ENCODE measurements around the gene INPPL1.

The INPPL1 gene

GRCh38 chr11:72232260-72233055, 7.9 kb downstream of the INPPL1 start:
- no peak for ATAC-seq (replicated peaks)
- Mint-ChIP-seq H3K9me3 (no peaks in the 10 kb centered on the region), H3K4me3 (no peak overlapping the region), H3K27me3 (no peaks in the 10 kb centered on the region), H3K4me1 (peaks cover 23 to 37% of the 10 kb centered on the region in 2 donors), H3K27ac (peak overlapping the region; percentile 63), H3K36me3 (peaks cover 62 to 75% of the 10 kb centered on the region in 2 donors)
- no peak for DNase-seq

GRCh38 chr11:72233056-72233772, 8.6 kb downstream of the INPPL1 start:
- Mint-ChIP-seq H3K4me1 (peaks cover 23 to 37% of the 10 kb centered on the region in 2 donors), H3K27me3 (no peaks in the 10 kb centered on the region), H3K36me3 (peaks cover 65 to 72% of the 10 kb centered on the region in 2 donors), H3K9me3 (no peaks in the 10 kb centered on the region), H3K27ac (peak overlapping the region; percentile 81), H3K4me3 (no peak overlapping the region)
- ATAC-seq (replicated peaks) (no peak), DNase-seq (no peak)

GRCh38 chr11:72233773-72234513, 9.4 kb downstream of the INPPL1 start:
- peaks cover 23 to 40% of the 10 kb centered on the region in 2 donors for H3K4me1 Mint-ChIP-seq
- H3K36me3 Mint-ChIP-seq: peaks cover 63 to 65% of the 10 kb centered on the region in 2 donors
- H3K27me3 Mint-ChIP-seq: peaks cover 2% of the 10 kb centered on the region in 2 donors
- H3K4me3 Mint-ChIP-seq: no peak overlapping the region
- no peaks in the 10 kb centered on the region for H3K9me3 Mint-ChIP-seq
- peak overlapping the region; percentile 81 for H3K27ac Mint-ChIP-seq
- ATAC-seq (replicated peaks): no peak
- no peak for DNase-seq

DNA sequence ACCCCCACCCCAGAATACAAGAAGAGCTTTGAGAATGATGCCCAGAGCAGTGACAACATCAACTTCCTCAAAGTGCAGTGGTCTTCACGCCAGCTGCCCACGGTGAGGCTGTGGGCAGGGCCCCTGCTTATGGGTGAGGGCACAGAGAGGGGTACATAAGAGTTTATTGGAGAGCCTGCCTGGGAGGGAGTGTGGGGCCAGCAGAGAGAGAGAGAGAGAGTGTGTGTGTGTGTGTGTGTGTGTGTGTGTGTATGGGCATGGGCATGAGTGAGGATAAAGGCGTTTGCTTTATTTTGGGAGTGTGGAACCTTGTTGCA, 9.9 kb downstream of the INPPL1 start:
- no peak for ATAC-seq (replicated peaks)
- H3K4me1 Mint-ChIP-seq: peaks cover 26 to 45% of the 10 kb centered on the region in 2 donors
- H3K4me3 Mint-ChIP-seq: no peak overlapping the region
- DNase-seq: no peak
- H3K9me3 Mint-ChIP-seq: no peaks in the 10 kb centered on the region
- peak overlapping the region; percentile 1 for H3K27ac Mint-ChIP-seq
- H3K27me3 Mint-ChIP-seq: peaks cover 7 to 8% of the 10 kb centered on the region in 2 donors
- peaks cover 59 to 60% of the 10 kb centered on the region in 2 donors for H3K36me3 Mint-ChIP-seq

DNA sequence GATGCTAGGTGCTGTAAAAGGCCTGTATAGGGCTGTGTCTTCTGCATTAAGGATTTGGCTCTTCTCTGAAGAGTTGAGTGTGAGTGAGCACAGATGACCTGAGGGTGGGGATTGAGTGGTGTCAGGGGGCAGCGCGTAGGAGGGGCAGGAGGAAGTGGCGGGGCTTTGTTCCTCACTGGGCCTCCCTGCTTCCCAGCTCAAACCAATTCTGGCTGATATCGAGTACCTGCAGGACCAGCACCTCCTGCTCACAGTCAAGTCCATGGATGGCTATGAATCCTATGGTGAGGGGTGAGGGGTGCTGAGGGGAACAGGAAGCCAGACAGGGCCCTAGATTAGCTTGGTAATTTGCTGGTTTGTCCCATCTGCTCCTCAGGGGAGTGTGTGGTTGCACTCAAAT, 10.4 kb downstream of the INPPL1 start:
- no peak for ATAC-seq (replicated peaks)
- H3K27me3 Mint-ChIP-seq: peaks cover 8 to 10% of the 10 kb centered on the region in 2 donors
- peaks cover 57 to 59% of the 10 kb centered on the region in 2 donors for H3K36me3 Mint-ChIP-seq
- no peak overlapping the region for H3K27ac Mint-ChIP-seq
- peaks cover 27 to 47% of the 10 kb centered on the region in 2 donors for H3K4me1 Mint-ChIP-seq
- no peaks in the 10 kb centered on the region for H3K9me3 Mint-ChIP-seq
- DNase-seq: no peak
- no peak overlapping the region for H3K4me3 Mint-ChIP-seq

DNA sequence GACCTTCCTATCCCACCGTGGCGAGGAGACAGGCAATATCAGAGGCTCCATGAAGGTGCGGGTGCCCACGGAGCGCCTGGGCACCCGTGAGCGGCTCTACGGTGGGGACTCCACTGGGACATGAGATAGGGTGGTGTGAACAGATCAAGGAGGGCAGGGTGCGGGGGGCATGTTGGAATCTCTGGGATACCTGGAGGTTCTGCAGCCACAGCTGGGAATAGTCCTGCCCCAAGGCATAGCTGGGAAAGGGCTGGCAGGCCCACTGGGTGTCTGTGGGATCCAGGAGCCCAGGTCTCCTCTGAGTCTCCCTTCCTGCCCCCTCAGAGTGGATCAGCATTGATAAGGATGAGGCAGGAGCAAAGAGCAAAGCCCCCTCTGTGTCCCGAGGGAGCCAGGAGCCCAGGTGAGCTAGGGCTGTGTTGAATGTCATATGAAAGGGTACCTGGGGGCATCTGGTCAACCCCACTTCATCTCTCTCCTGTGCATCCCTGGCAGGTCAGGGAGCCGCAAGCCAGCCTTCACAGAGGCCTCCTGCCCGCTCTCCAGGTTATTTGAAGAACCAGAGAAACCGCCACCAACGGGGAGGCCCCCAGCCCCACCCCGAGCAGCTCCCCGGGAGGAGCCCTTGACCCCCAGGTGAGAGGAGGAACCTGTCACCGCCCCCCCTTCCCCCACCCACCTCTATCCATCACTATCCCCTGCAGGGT, 10.9 kb downstream of the INPPL1 start:
- peaks cover 54 to 56% of the 10 kb centered on the region in 2 donors for H3K36me3 Mint-ChIP-seq
- no peaks in the 10 kb centered on the region for H3K9me3 Mint-ChIP-seq
- H3K4me1 Mint-ChIP-seq: peaks cover 30 to 51% of the 10 kb centered on the region in 2 donors
- H3K27me3 Mint-ChIP-seq: peaks cover 12 to 14% of the 10 kb centered on the region in 2 donors
- DNase-seq (no peak), ATAC-seq (replicated peaks) (no peak)
- peak overlapping the region; percentile 20 for H3K27ac Mint-ChIP-seq
- H3K4me3 Mint-ChIP-seq: no peak overlapping the region

- peaks cover 35 to 58% of the 10 kb centered on the region in 2 donors for H3K4me1 Mint-ChIP-seq
- DNase-seq: no peak
- peaks cover 51 to 53% of the 10 kb centered on the region in 2 donors for H3K36me3 Mint-ChIP-seq
- ATAC-seq (replicated peaks): no peak
- peaks cover 18 to 21% of the 10 kb centered on the region in 2 donors for H3K27me3 Mint-ChIP-seq
- no peaks in the 10 kb centered on the region for H3K9me3 Mint-ChIP-seq
- H3K4me3 Mint-ChIP-seq: no peak overlapping the region
- peak overlapping the region; percentile 31 for H3K27ac Mint-ChIP-seq
These were observed 11.6 kb downstream of the INPPL1 start for GRCh38 chr11:72236083-72236697.

DNA sequence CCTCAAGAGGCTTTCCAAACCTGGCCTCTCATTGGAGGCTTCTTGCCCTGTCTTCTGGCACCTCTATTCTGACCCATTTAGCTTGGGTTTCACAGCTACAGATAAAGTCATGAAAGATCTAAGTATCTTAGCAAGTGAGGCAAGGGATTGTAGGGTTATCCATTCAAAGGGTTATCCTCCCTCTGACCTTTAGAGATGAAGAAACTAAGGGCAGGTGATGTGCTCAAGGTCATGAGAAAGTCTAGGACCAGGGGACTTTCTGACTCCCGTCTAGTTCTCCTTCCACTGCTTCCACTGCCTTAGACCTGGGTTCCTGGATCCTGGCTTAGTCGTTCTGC, 12.2 kb downstream of the INPPL1 start:
- no peaks in the 10 kb centered on the region for H3K9me3 Mint-ChIP-seq
- ATAC-seq (replicated peaks) (no peak), DNase-seq (no peak)
- H3K4me1 Mint-ChIP-seq: peaks cover 35 to 63% of the 10 kb centered on the region in 2 donors
- no peak overlapping the region for H3K4me3 Mint-ChIP-seq
- no peak overlapping the region for H3K27ac Mint-ChIP-seq
- peaks cover 45 to 51% of the 10 kb centered on the region in 2 donors for H3K36me3 Mint-ChIP-seq
- H3K27me3 Mint-ChIP-seq: peaks cover 23 to 26% of the 10 kb centered on the region in 2 donors

DNA sequence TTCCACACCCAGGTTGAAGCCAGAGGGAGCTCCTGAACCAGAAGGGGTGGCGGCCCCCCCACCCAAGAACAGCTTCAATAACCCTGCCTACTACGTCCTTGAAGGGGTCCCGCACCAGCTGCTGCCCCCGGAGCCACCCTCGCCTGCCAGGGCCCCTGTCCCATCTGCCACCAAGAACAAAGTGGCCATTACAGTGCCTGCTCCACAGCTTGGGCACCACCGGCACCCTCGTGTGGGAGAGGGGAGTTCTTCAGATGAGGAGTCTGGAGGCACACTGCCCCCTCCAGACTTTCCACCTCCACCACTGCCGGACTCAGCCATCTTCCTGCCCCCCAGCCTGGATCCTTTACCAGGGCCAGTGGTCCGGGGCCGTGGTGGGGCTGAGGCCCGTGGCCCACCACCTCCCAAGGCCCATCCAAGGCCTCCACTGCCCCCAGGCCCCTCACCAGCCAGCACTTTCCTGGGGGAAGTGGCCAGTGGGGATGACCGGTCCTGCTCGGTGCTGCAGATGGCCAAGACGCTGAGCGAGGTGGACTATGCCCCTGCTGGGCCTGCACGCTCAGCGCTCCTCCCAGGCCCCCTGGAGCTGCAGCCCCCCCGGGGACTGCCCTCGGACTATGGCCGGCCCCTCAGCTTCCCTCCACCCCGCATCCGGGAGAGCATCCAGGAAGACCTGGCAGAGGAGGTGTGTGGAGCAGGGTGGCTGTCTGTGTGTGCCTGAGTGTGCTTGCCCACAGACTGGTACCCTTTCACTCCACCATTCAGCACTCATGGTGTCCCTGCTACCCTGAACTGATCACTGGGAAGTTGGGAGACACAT, 12.8 kb downstream of the INPPL1 start:
- Mint-ChIP-seq H3K9me3 (no peaks in the 10 kb centered on the region), H3K27me3 (peaks cover 29 to 32% of the 10 kb centered on the region in 2 donors), H3K4me1 (peaks cover 33 to 60% of the 10 kb centered on the region in 2 donors), H3K36me3 (peaks cover 40 to 45% of the 10 kb centered on the region in 2 donors), H3K27ac (no peak overlapping the region), H3K4me3 (no peak overlapping the region)
- DNase-seq (no peak), ATAC-seq (replicated peaks) (no peak)

GRCh38 chr11:72238040-72238450, 13.5 kb downstream of the INPPL1 start:
- H3K27me3 Mint-ChIP-seq: peaks cover 36 to 39% of the 10 kb centered on the region in 2 donors

GRCh38 chr11:72238492-72239312, 14.1 kb downstream of the INPPL1 start:
- no peak for ATAC-seq (replicated peaks)
- Mint-ChIP-seq H3K4me3 (peak overlapping the region in 1 of 2 donors; percentile 8), H3K27me3 (peaks cover 41 to 45% of the 10 kb centered on the region in 2 donors), H3K4me1 (peaks cover 30 to 53% of the 10 kb centered on the region in 2 donors), H3K9me3 (no peaks in the 10 kb centered on the region), H3K27ac (no peak overlapping the region), H3K36me3 (peaks cover 31 to 33% of the 10 kb centered on the region in 2 donors)
- no peak for DNase-seq

More at GRCh38 chr11:72238040-72238450, 13.5 kb downstream of the INPPL1 start:
- Mint-ChIP-seq H3K36me3 (peaks cover 32 to 38% of the 10 kb centered on the region in 2 donors), H3K4me3 (no peak overlapping the region), H3K27ac (no peak overlapping the region), H3K4me1 (peaks cover 32 to 54% of the 10 kb centered on the region in 2 donors), H3K9me3 (no peaks in the 10 kb centered on the region)
- no peak for DNase-seq
- peak; percentile 48 to 53 for ATAC-seq (replicated peaks)

- DNase-seq (no peak), ATAC-seq (replicated peaks) (peak; percentile 25 to 46)
- H3K9me3 Mint-ChIP-seq: no peaks in the 10 kb centered on the region
- peaks cover 26 to 27% of the 10 kb centered on the region in 2 donors for H3K36me3 Mint-ChIP-seq
- H3K27me3 Mint-ChIP-seq: peaks cover 42 to 45% of the 10 kb centered on the region in 2 donors
- H3K4me1 Mint-ChIP-seq: peaks cover 24 to 46% of the 10 kb centered on the region in 2 donors
- H3K4me3 Mint-ChIP-seq: peak overlapping the region; percentile 81 to 83
- no peak overlapping the region for H3K27ac Mint-ChIP-seq
These were observed 14.8 kb downstream of the INPPL1 start for GRCh38 chr11:72239313-72239848.

All from stimulated activated naive B cell treated with anti-CD40 and anti-IgM and Interleukin-4, amounts not matched to agents 10 μg/mL and 1 μg/mL and 100 μg/mL, for 72 hours (primary cell).